Gastrocnemius medialis (tissue), 4 donors: Measurements from ENCODE around the gene ZNF19.

Source experiments
- POLR2A ChIP-seq, 2 donors: fragments of 450-650 bp; IDR thresholded peaks; one replicate each; pipeline ENCODE4 v1.6.1; 2017; ENCODE audit warnings: antibody characterized with exemption in 2 of 2, mild to moderate bottlenecking in 2 of 2, moderate library complexity in 2 of 2
- TF ChIP-seq, protein P1 (sequence below), 5 experiments: fragments of 450-650 bp in 3 of 5; fragments of 200-600 bp in 2 of 5; sonication (generic) in 2 of 5; IDR thresholded peaks in 4 of 5; conservative IDR thresholded peaks in 1 of 5; 1 replicate in 4 of 5; 2 replicates in 1 of 5; pipeline ENCODE4 v1.5.1; 2016 to 2019; ENCODE audit warnings: antibody characterized with exemption in 5 of 5, mild to moderate bottlenecking in 3 of 5, moderate library complexity in 3 of 5

DNA sequence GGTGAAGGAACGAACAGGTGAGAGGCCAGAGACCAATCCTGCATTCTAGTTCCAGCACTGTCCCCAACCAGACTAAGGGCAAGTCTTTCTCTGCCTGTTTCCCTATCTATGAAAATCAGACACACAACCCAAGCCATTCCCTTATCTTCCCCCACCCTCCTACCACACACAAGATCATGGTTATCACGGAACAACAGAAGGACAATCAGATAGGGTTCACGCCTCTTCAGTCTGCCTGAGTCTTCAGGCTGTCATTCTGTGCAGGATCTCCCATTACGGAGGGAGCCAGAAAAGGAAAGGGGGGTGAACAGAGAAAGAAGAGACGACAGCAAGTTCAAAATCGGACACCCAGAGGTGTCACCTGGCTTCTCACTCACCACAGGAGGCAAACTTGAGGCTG lies 58.4 kb downstream of the ZNF19 start:
- TF ChIP-seq POLR2A (IDR thresholded peaks at IDR 0.05), result no peak
- TF ChIP-seq, protein P1, sequence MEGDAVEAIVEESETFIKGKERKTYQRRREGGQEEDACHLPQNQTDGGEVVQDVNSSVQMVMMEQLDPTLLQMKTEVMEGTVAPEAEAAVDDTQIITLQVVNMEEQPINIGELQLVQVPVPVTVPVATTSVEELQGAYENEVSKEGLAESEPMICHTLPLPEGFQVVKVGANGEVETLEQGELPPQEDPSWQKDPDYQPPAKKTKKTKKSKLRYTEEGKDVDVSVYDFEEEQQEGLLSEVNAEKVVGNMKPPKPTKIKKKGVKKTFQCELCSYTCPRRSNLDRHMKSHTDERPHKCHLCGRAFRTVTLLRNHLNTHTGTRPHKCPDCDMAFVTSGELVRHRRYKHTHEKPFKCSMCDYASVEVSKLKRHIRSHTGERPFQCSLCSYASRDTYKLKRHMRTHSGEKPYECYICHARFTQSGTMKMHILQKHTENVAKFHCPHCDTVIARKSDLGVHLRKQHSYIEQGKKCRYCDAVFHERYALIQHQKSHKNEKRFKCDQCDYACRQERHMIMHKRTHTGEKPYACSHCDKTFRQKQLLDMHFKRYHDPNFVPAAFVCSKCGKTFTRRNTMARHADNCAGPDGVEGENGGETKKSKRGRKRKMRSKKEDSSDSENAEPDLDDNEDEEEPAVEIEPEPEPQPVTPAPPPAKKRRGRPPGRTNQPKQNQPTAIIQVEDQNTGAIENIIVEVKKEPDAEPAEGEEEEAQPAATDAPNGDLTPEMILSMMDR (IDR thresholded peaks at IDR 0.05 in 4 of 5, conservative IDR thresholded peaks at IDR 0.05 in 1 of 5), result no peak
